A549 (cell line): Measurements from ENCODE around the gene ANKRD6. TPM values are rescaled to one million over a fixed set of nuclear protein-coding genes. Genes with fewer than 3 reads are reported as not detected.

ENCODE experiments used
- ATAC-seq, 2 experiments: fragments of 200-7000 bp in 1 of 2; fragments of >200 bp in 1 of 2; cut with Nextera tagmentation in 1 of 2; cut with Tn5 transposase in 1 of 2; 3 replicates each; pipeline versions ENCODE4 v1.8.0 to v1.9.1; 2018 to 2020; ENCODE audit warnings: mild to moderate bottlenecking in 1 of 2, moderate library complexity in 1 of 2
- CTCF ChIA-PET: fragments of 300-600 bp; sonication (Branson Sonifier 250); formaldehyde crosslinking; extraction: SDS; loops from one replicate; lab custom pipeline; 2021; ENCODE audit warnings: antibody characterized with exemption, inconsistent platforms; lab: Yijun Ruan, JAX
- POLR2A ChIA-PET: fragments of 350-600 bp; formaldehyde crosslinking; extraction: SDS; loops from one replicate; lab custom pipeline; 2021; ENCODE audit warnings: antibody characterized with exemption, inconsistent platforms; lab: Yijun Ruan, JAX
- DNase-seq, 2 experiments: peaks; one replicate each; pipeline versions ENCODE4 v3.0.0 to v3.0.0-alpha.2; 2011 to 2016; ENCODE audit warnings: low read depth in 1 of 2, low spot score in 1 of 2
- FAIRE-seq: peaks from 2 replicates; lab custom pipeline; 2011; peaks lifted over from hg19 to GRCh38; lab: Jason Lieb, UNC
- H3K27ac ChIP-seq, 2 experiments: fragments of >200 bp; sonication (Bioruptor Twin); formaldehyde crosslinking; 3 replicates each; pipeline ENCODE4 v1.5.1; 2016 to 2017
- H3K4me1 ChIP-seq: fragments of >200 bp; sonication (Bioruptor Twin); formaldehyde crosslinking; 3 replicates; pipeline ENCODE4 v1.6.1; 2016
- H3K4me2 ChIP-seq: fragments of >200 bp; sonication (Bioruptor Twin); formaldehyde crosslinking; 3 replicates; pipeline ENCODE4 v1.6.1; 2016
- H3K4me3 ChIP-seq: fragments of >200 bp; sonication (Bioruptor Twin); formaldehyde crosslinking; 3 replicates; pipeline ENCODE4 v1.5.1; 2016
- H3K9me3 ChIP-seq: fragments of >200 bp; sonication (Bioruptor Twin); formaldehyde crosslinking; 3 replicates; pipeline ENCODE4 v1.6.1; 2016
- CEBPB ChIP-seq, 2 experiments: fragments of >200 bp in 1 of 2; sonication (Bioruptor Twin) in 1 of 2; formaldehyde crosslinking in 1 of 2; IDR thresholded peaks; 2 replicates each; pipeline ENCODE4 v1.6.1; 2012 to 2016
- CHD2 ChIP-seq: fragments of 150-350 bp; IDR thresholded peaks from 2 replicates; pipeline ENCODE4 v1.6.1; 2014; ENCODE audit warnings: low read length; ENCODE audit not compliant: partially characterized antibody
- CHD4 ChIP-seq: fragments of 200-600 bp; sonication (generic); IDR thresholded peaks from 2 replicates; pipeline ENCODE4 v1.6.1; 2016; ENCODE audit warnings: antibody characterized with exemption, mild to moderate bottlenecking, borderline replicate concordance
- CTCF ChIP-seq: fragments of >200 bp; sonication (Bioruptor Twin); formaldehyde crosslinking; IDR thresholded peaks from 3 replicates; pipeline ENCODE4 v1.5.1; 2016
- EHMT2 ChIP-seq: fragments of 200-600 bp; sonication (generic); IDR thresholded peaks from 2 replicates; pipeline ENCODE4 v1.6.1; 2016; ENCODE audit warnings: antibody characterized with exemption, low read depth, mild to moderate bottlenecking, moderate library complexity
- EP300 ChIP-seq, 2 experiments: fragments of >200 bp; sonication (Bioruptor Twin); formaldehyde crosslinking; IDR thresholded peaks; 2 replicates in 1 of 2; 3 replicates in 1 of 2; pipeline ENCODE4 v1.6.1; 2016 to 2017
- HDAC2 ChIP-seq: fragments of 200-600 bp; sonication (generic); IDR thresholded peaks from 2 replicates; pipeline ENCODE4 v1.6.1; 2016
- HEYL ChIP-seq: fragments of 250-450 bp; sonication (Bioruptor Pico); IDR thresholded peaks from 2 replicates; pipeline ENCODE4 v1.8.0; 2021; ENCODE audit warnings: mild to moderate bottlenecking, moderate library complexity
- HOXA7 ChIP-seq: fragments of 250-450 bp; sonication (Bioruptor Pico); IDR thresholded peaks from 2 replicates; pipeline ENCODE4 v1.5.0; 2020; ENCODE audit warnings: mild to moderate bottlenecking, moderate library complexity
- HOXB13 ChIP-seq: fragments of 250-450 bp; sonication (Bioruptor Pico); IDR thresholded peaks from 2 replicates; pipeline ENCODE4 v1.5.0; 2020; ENCODE audit warnings: low read depth, mild to moderate bottlenecking, moderate library complexity
- HOXB5 ChIP-seq: fragments of 250-450 bp; sonication (Bioruptor Pico); IDR thresholded peaks from 2 replicates; pipeline ENCODE4 v1.5.0; 2020; ENCODE audit warnings: mild to moderate bottlenecking, moderate library complexity
- JUN ChIP-seq, 2 experiments: fragments of >200 bp; sonication (Bioruptor Twin); formaldehyde crosslinking; IDR thresholded peaks; 2 replicates in 1 of 2; 3 replicates in 1 of 2; pipeline ENCODE4 v1.6.1; 2016 to 2017
- JUNB ChIP-seq: fragments of >200 bp; sonication (Bioruptor Twin); formaldehyde crosslinking; IDR thresholded peaks from 2 replicates; pipeline ENCODE4 v1.6.1; 2016
- KDM5A ChIP-seq: fragments of 200-600 bp; sonication (generic); IDR thresholded peaks from 2 replicates; pipeline ENCODE4 v1.6.1; 2016; ENCODE audit warnings: antibody characterized with exemption, mild to moderate bottlenecking
- NR3C1 ChIP-seq: fragments of >200 bp; sonication (Bioruptor Twin); formaldehyde crosslinking; IDR thresholded peaks from 3 replicates; pipeline ENCODE4 v1.6.1; 2017
- POLR2AphosphoS2 ChIP-seq: conservative IDR thresholded peaks from 2 replicates; pipeline ENCODE4 v1.6.1; 2012; ENCODE audit warnings: low read length, improper control_type of control experiment, inconsistent platforms
- REST ChIP-seq: fragments of 200-600 bp; sonication (generic); IDR thresholded peaks from 2 replicates; pipeline ENCODE4 v1.6.1; 2016; ENCODE audit warnings: antibody characterized with exemption, mild to moderate bottlenecking, moderate library complexity
- ZNF302 ChIP-seq: fragments of 250-450 bp; sonication (Bioruptor Pico); IDR thresholded peaks from 2 replicates; pipeline ENCODE4 v1.9.0; 2021; ENCODE audit warnings: inconsistent platforms, mild to moderate bottlenecking, moderate library complexity
- ZSCAN20 ChIP-seq: fragments of 250-450 bp; sonication (Bioruptor Pico); IDR thresholded peaks from 2 replicates; pipeline ENCODE4 v1.8.0; 2022; ENCODE audit warnings: mild to moderate bottlenecking, moderate library complexity
- WGBS: methylation state at CpG from one replicate; pipeline ENCODE4 v1.1.6; 2017; ENCODE audit errors: missing lambda C conversion rate; 5-methylcytosine and 5-hydroxymethylcytosine counted together
- polyA plus RNA-seq, 4 experiments: library from polyadenylated mRNA; depleted of rRNA in 3 of 4; stranded (reverse); fragments of >200 nt; fragmentation: RNase III in 1 of 4; extraction: RNeasy Plus Mini Kit Qiagen cat#74134 plus additional on column Dnase treatment in 1 of 4; gene quantifications; 2 replicates in 3 of 4; 3 replicates in 1 of 4; pipeline ENCODE4 v1.2.3, GENCODE V29; 2011 to 2017
- TF ChIP-seq, protein P1 (sequence below): IDR thresholded peaks from 2 replicates; pipeline ENCODE4 v1.6.1; 2012
- TF ChIP-seq, protein P2 (sequence below): fragments of 250-450 bp; sonication (Bioruptor Pico); IDR thresholded peaks from 2 replicates; pipeline ENCODE4 v1.5.0; 2020; ENCODE audit warnings: low read depth, mild to moderate bottlenecking, moderate library complexity
- TF ChIP-seq, protein P3 (sequence below): fragments of 450-650 bp; IDR thresholded peaks from 2 replicates; pipeline ENCODE4 v1.6.1; 2014; ENCODE audit warnings: antibody characterized with exemption

ANKRD6 gene
- polyA plus RNA-seq, 2 of the 4 experiments (the other 2 are of a cell fraction) = 2.2 to 3.6 TPM

DNA sequence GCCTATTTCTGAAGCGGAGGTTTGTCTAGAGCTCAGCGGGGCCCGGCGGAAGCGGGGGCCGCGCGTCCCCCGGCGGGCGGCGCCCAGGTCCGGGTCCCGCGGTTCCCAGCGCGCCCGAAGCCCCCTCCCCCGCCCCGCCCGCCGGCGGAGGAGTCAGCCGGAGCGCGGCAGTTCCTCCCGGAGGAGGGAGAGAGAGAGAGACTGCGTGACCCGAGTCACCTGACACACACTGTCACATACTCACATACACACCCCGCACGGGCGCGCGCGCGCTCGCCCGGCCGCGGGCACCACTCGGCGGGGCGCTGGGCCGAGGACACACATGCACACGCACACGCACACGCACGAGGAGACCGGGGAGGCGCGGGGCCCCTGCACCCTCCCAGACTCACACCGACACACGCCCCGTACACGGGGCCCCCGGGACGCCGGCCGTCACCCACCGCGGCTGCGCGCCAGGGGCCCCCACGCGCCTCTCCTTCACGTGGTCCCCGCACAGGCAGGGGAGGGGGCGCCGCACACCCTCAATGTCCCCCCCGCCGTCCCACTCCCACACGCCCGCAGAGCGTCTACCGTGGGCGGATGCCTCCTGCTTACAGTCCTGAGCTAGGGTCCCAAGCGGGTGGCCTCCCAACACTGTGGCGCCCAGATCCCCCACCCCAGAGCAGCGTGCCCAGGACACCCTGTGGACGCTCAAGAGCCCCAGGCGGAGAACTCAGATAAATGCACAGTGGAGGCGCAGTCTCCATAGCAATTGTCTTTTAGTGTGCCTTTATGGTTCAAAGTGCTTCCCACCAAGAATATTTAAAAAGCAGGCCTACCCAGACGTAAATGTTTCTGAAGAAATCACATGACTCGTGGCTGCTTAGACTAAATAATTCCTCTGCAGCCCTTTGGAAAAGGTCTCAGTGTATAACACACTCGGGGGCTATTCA, 20.6 kb upstream of the ANKRD6 start, which contains the start of gene RRAGD:
Gene RRAGD, minus strand, starts transcription at position 203 of the 935 bp plus-strand sequence. CDS start 280 bp downstream, outside the sequence.
- ChIA-PET CTCF (interaction anchor here (1.4 to 1.5 kb wide), 2 partner anchors 11 to 20 kb away, joined by 4 read pairs; no protein-coding TSS in a partner anchor), POLR2A (no interaction called here)
- Histone ChIP-seq H3K4me1 (0 out of 3 replicates have a peak, but pooled peaks cover 3% of the 10 kb centered on the region), H3K27ac (peak within 1 kb of the TSS; percentile 66 to 80; a peak in 5 of 6 replicates), H3K4me2 (peak within 1 kb of the TSS; percentile 99), H3K9me3 (no peaks in the 10 kb centered on the region; the same call in 2 of the 3 replicates), H3K4me3 (peak within 1 kb of the TSS; percentile 95)
- TF ChIP-seq, protein P1, sequence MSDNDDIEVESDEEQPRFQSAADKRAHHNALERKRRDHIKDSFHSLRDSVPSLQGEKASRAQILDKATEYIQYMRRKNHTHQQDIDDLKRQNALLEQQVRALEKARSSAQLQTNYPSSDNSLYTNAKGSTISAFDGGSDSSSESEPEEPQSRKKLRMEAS = 0 out of 2 replicates have a peak, but pooled peaks have one; percentile 12
- no peak for TF ChIP-seq JUNB
- no peak for TF ChIP-seq REST
- TF ChIP-seq HOXA7 (CRISPR knock-in tag) = no peak
- no peak for TF ChIP-seq CHD4
- peak; percentile 12 to 50 for DNase-seq
- ATAC-seq = peak; percentile 68 to 83
- no peak for FAIRE-seq
- 15% methylated on average over 10 of the region's 85 CpGs for WGBS

DNA sequence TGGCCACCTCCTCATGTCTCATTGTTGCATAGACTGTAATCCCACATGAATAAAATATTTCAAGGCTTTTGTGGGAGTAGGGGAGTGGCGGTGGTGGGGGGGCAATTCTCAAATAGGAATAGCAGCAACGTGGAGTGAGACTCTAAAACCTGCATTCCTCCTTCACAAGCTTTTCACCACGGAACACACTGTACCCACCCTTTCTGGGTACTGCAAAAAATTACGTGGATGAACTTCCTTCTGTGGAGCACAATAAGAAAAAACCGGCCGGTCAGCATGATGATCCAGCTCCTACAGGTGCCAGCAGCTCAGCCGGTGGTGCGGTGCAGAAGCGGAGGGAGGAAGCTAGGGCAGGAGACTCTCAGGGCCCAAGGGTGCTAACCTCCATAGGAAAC, 19.9 kb upstream of the ANKRD6 start:
- Histone ChIP-seq H3K4me2 (peak overlapping the region; percentile 99), H3K4me1 (0 out of 3 replicates have a peak, but pooled peaks cover 3% of the 10 kb centered on the region), H3K27ac (no peak overlapping the region), H3K4me3 (peak overlapping the region; percentile 95), H3K9me3 (no peaks in the 10 kb centered on the region; the same call in 2 of the 3 replicates)
- no peak for TF ChIP-seq EP300 (IDR thresholded peaks at IDR 0.05)
- TF ChIP-seq ZNF302 (CRISPR knock-in tag) = no peak
- no peak for TF ChIP-seq CHD4
- no peak for TF ChIP-seq EHMT2
- no peak for TF ChIP-seq ZSCAN20 (CRISPR knock-in tag)
- no peak for TF ChIP-seq KDM5A
- no peak for TF ChIP-seq CHD2
- TF ChIP-seq, protein P1 = no peak
- no peak for FAIRE-seq
- WGBS = 60% methylated on average over 9 of the region's 9 CpGs
- CTCF ChIA-PET = interaction anchor here (1.4 to 1.5 kb wide), 2 partner anchors 11 to 19 kb away, joined by 4 read pairs; no protein-coding TSS in a partner anchor
- DNase-seq = no peak
- POLR2A ChIA-PET = no interaction called here
- no peak for ATAC-seq

- 45% methylated on average over 2 of the region's 2 CpGs for WGBS
- POLR2A ChIA-PET = no interaction called here
- Histone ChIP-seq H3K4me1 (0 out of 3 replicates have a peak, but pooled peaks cover 3% of the 10 kb centered on the region), H3K27ac (no peak overlapping the region)
- TF ChIP-seq HOXB13 = no peak
- no peak for TF ChIP-seq HEYL (CRISPR knock-in tag)
- no peak for TF ChIP-seq CTCF
- no peak for TF ChIP-seq JUN (IDR thresholded peaks at IDR 0.05)
- TF ChIP-seq, protein P2, sequence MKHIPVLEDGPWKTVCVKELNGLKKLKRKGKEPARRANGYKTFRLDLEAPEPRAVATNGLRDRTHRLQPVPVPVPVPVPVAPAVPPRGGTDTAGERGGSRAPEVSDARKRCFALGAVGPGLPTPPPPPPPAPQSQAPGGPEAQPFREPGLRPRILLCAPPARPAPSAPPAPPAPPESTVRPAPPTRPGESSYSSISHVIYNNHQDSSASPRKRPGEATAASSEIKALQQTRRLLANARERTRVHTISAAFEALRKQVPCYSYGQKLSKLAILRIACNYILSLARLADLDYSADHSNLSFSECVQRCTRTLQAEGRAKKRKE (CRISPR knock-in tag) = no peak
- TF ChIP-seq HOXB5 (CRISPR knock-in tag) = no peak
- no peak for TF ChIP-seq POLR2AphosphoS2
- no peak for TF ChIP-seq HDAC2
- TF ChIP-seq, protein P3, sequence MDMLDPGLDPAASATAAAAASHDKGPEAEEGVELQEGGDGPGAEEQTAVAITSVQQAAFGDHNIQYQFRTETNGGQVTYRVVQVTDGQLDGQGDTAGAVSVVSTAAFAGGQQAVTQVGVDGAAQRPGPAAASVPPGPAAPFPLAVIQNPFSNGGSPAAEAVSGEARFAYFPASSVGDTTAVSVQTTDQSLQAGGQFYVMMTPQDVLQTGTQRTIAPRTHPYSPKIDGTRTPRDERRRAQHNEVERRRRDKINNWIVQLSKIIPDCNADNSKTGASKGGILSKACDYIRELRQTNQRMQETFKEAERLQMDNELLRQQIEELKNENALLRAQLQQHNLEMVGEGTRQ = no peak
- no peak for TF ChIP-seq CEBPB (IDR thresholded peaks at IDR 0.05)
- TF ChIP-seq NR3C1 = no peak
- TF ChIP-seq, all 56 proteins: peak for 0
- CTCF ChIA-PET = no interaction called here
- FAIRE-seq (no peak), DNase-seq (no peak), ATAC-seq (no peak)
- H3K4me3 ChIP-seq = no peak overlapping the region
- no peak overlapping the region for H3K4me2 ChIP-seq
- no peaks in the 10 kb centered on the region; the same call in 2 of the 3 replicates for H3K9me3 ChIP-seq
Observed at GRCh38 chr6:89414215-89414614, 18.7 kb upstream of the ANKRD6 start.
